Measurements from ENCODE around the gene CFAP57.

DNA sequence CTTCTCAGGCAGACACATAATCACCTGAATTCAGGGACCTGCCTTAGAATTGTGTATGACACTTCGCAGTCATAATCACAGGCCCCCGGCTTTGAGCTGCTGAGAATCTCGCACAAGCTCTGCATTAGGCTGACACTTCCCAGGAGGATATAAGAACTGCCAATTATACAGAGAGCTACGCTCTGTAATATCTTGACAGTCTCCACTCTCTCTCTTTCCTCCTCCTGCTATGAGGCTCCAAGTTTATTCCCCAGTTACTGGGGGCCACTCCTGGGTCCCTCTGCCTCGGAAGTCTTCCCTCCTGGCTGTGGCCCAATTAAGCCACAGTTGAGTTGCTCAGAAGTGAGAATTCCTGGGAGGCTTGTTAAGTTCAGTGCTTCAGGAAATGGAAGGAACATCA lies 42.7 kb upstream of the CFAP57 start:
- TF ChIP-seq, protein P1, sequence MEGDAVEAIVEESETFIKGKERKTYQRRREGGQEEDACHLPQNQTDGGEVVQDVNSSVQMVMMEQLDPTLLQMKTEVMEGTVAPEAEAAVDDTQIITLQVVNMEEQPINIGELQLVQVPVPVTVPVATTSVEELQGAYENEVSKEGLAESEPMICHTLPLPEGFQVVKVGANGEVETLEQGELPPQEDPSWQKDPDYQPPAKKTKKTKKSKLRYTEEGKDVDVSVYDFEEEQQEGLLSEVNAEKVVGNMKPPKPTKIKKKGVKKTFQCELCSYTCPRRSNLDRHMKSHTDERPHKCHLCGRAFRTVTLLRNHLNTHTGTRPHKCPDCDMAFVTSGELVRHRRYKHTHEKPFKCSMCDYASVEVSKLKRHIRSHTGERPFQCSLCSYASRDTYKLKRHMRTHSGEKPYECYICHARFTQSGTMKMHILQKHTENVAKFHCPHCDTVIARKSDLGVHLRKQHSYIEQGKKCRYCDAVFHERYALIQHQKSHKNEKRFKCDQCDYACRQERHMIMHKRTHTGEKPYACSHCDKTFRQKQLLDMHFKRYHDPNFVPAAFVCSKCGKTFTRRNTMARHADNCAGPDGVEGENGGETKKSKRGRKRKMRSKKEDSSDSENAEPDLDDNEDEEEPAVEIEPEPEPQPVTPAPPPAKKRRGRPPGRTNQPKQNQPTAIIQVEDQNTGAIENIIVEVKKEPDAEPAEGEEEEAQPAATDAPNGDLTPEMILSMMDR (IDR thresholded peaks at IDR 0.05): no peak
- TF ChIP-seq POLR2A (IDR thresholded peaks at IDR 0.05): no peak
